GM12878 (cell line): Measurements from ENCODE around the gene TXNDC16. TPM values are rescaled to one million over a fixed set of nuclear protein-coding genes. Genes with fewer than 3 reads are reported as not detected.

Source experiments
- ATAC-seq: fragments of 200-7000 bp; cut with Tn5 transposase; 3 replicates; pipeline ENCODE4 v1.9.1; 2020; ENCODE audit warnings: mild to moderate bottlenecking, moderate library complexity
- BruUV-seq: library from RNA; stranded (reverse); fragments of 400-500 nt; replicated peaks from 2 replicates; lab custom pipeline; 2021; lab: Mats Ljungman, UMichigan
- CTCF ChIA-PET: fragments of 300-600 bp; sonication (Branson Sonifier 250); formaldehyde crosslinking; extraction: SDS; loops from one replicate; lab custom pipeline; 2021; ENCODE audit warnings: inconsistent platforms; lab: Yijun Ruan, JAX
- POLR2A ChIA-PET: fragments of 350-600 bp; formaldehyde crosslinking; extraction: SDS; loops from one replicate; lab custom pipeline; 2021; ENCODE audit warnings: inconsistent platforms; lab: Charles Lee
- RAD21 ChIA-PET: fragments of 300-600 bp; sonication (Branson Sonifier 250); formaldehyde crosslinking; loops from one replicate; lab custom pipeline; 2023; ENCODE audit warnings: antibody characterized with exemption; ENCODE audit not compliant: unreplicated experiment; lab: Charles Lee
- SMC1A ChIA-PET: fragments of 300-600 bp; sonication (Branson Sonifier 250); formaldehyde crosslinking; loops from one replicate; lab custom pipeline; 2023; ENCODE audit not compliant: unreplicated experiment, uncharacterized antibody; lab: Charles Lee
- DNase-seq: peaks from one replicate; pipeline ENCODE4 v3.0.0-alpha.2; 2011; ENCODE audit warnings: low read depth, low spot score
- FAIRE-seq: peaks from 3 replicates; lab custom pipeline; 2011; peaks lifted over from hg19 to GRCh38; lab: Jason Lieb, UNC
- H2AFZ ChIP-seq: 2 replicates; pipeline ENCODE4 v1.6.0; 2011; ENCODE audit warnings: low read depth, low read length, control low read depth; ENCODE audit not compliant: control insufficient read depth
- H3K27ac ChIP-seq: 2 replicates; pipeline ENCODE4 v1.5.1; 2011; ENCODE audit warnings: control low read depth; ENCODE audit not compliant: control insufficient read depth, insufficient read depth
- H3K27me3 ChIP-seq, 2 experiments: replicated peaks in 1 of 2; 2 replicates each; pipeline versions ENCODE4 v1.6.0 to v1.6.1; 2011; ENCODE audit warnings: low read length in 1 of 2; ENCODE audit not compliant: control insufficient read depth in 2 of 2, insufficient read depth in 2 of 2
- H3K36me3 ChIP-seq, 2 experiments: 2 replicates each; pipeline ENCODE4 v1.5.1; 2011; ENCODE audit warnings: low read length in 1 of 2; ENCODE audit not compliant: control insufficient read depth in 2 of 2, insufficient read depth in 2 of 2
- H3K4me1 ChIP-seq: 2 replicates; pipeline ENCODE4 v1.6.1; 2011; ENCODE audit warnings: mild to moderate bottlenecking, low read length, moderate library complexity, mixed read lengths; ENCODE audit not compliant: control insufficient read depth, insufficient read depth
- H3K4me2 ChIP-seq: 2 replicates; pipeline ENCODE4 v1.6.0; 2011; ENCODE audit warnings: control low read depth; ENCODE audit not compliant: control insufficient read depth, insufficient read depth
- H3K4me3 ChIP-seq: fragments of 200-600 bp; sonication (generic); 2 replicates; pipeline ENCODE4 v1.5.1; 2016
- H3K79me2 ChIP-seq: 2 replicates; pipeline ENCODE4 v1.6.0; 2011; ENCODE audit warnings: low read length; ENCODE audit not compliant: control insufficient read depth, insufficient read depth
- H3K9ac ChIP-seq: 2 replicates; pipeline ENCODE4 v1.8.0; 2011; ENCODE audit warnings: low read length, control low read depth, mixed read lengths; ENCODE audit not compliant: control insufficient read depth, insufficient read depth
- H3K9me3 ChIP-seq: replicated peaks from 3 replicates; pipeline ENCODE4 v1.5.1; 2011; ENCODE audit warnings: mild to moderate bottlenecking, low read length; ENCODE audit not compliant: control insufficient read depth, insufficient read depth
- H4K20me1 ChIP-seq: 2 replicates; pipeline ENCODE4 v1.6.0; 2011; ENCODE audit not compliant: control insufficient read depth, insufficient read depth
- ASH2L ChIP-seq: fragments of 300-600, 200-600 bp; sonication (generic); IDR thresholded peaks from 2 replicates; pipeline ENCODE4 v1.6.1; 2017; ENCODE audit warnings: low read depth, mild to moderate bottlenecking, borderline replicate concordance
- NFIC ChIP-seq: IDR thresholded peaks from 2 replicates; pipeline ENCODE4 v1.6.1; 2012; ENCODE audit warnings: low read depth, mild to moderate bottlenecking, inconsistent platforms, low read length, moderate library complexity
- RUNX3 ChIP-seq: IDR thresholded peaks from 2 replicates; pipeline ENCODE4 v1.6.1; 2012; ENCODE audit warnings: low read length, inconsistent platforms
- SPI1 ChIP-seq: IDR thresholded peaks from 2 replicates; pipeline ENCODE4 v1.6.1; 2011; ENCODE audit warnings: low read depth, mild to moderate bottlenecking, low read length, moderate library complexity, borderline replicate concordance; ENCODE audit not compliant: insufficient read depth
- USF1 ChIP-seq: IDR thresholded peaks from 2 replicates; pipeline ENCODE4 v1.6.1; 2011; ENCODE audit warnings: borderline replicate concordance, low read depth, mild to moderate bottlenecking, moderate library complexity, mixed read lengths, low read length; ENCODE audit not compliant: insufficient read depth; ENCODE audit errors: extremely low read length
- ZNF687 ChIP-seq: fragments of 450-650 bp; IDR thresholded peaks from 2 replicates; pipeline ENCODE4 v1.6.1; 2017; ENCODE audit warnings: mild to moderate bottlenecking, moderate library complexity
- WGBS: methylation state at CpG from one replicate; pipeline ENCODE4 v1.1.6; 2016; ENCODE audit warnings: low lambda C conversion rate; ENCODE audit not compliant: insufficient replicate concordance, insufficient coverage; ENCODE audit errors: missing lambda C conversion rate; 5-methylcytosine and 5-hydroxymethylcytosine counted together
- in situ Hi-C: fragments of 300-500 bp; cut with MboI; formaldehyde crosslinking; loops from 9 replicates; pipeline ENCODE4 v1.14.3; 2018; ENCODE audit warnings: mixed read lengths
- intact Hi-C: fragments of 100-400 bp; cut with micrococcal nuclease; formaldehyde crosslinking; loops from one replicate; pipeline ENCODE4 v1.14.2; 2022; ENCODE audit not compliant: unreplicated experiment
- polyA plus RNA-seq, 11 experiments: library from polyadenylated mRNA; depleted of rRNA in 4 of 11; unstranded in 6 of 11; stranded (reverse) in 5 of 11; fragments of >200 nt; fragmentation: Nextera tagmentation in 4 of 11; fragmentation: Illumina TruSeq in 1 of 11; extraction: Ambion mirVana in 4 of 11; extraction: Trizol in 1 of 11; gene quantifications; 1 replicate in 1 of 11; 2 replicates in 10 of 11; pipeline versions ENCODE4 v1.2.1 to v1.2.3, GENCODE V29; 2011 to 2016; ENCODE audit warnings: inconsistent platforms in 2 of 11, missing spikeins in 2 of 11, low read depth in 1 of 11
- total RNA-seq, 4 experiments: library from RNA; depleted of rRNA in 3 of 4; stranded (reverse); fragments of >200 nt in 3 of 4; fragmentation: Illumina TruSeq in 1 of 4; extraction: Trizol in 1 of 4; gene quantifications; 2 replicates each; pipeline versions ENCODE4 v1.2.1 to v1.2.3, GENCODE V29; 2013 to 2021

TXNDC16 gene
- total and polyA plus RNA-seq, 10 of the 15 experiments (the other 5 are each of a cell fraction or from before 2014, with no cell fraction given): 1.2 to 7.9 (median 5.5) TPM

GRCh38 chr14:52467515-52468266 is 84.6 kb downstream of the TXNDC16 start:
- no peak for DNase-seq
- Histone ChIP-seq H3K36me3 (peaks cover 0 to 3% of the 10 kb centered on the region in 2 experiments; a peak in 1 of 4 replicates), H4K20me1 (no peaks in the 10 kb centered on the region), H3K9ac (no peak overlapping the region), H3K4me3 (no peak overlapping the region), H3K4me1 (no peaks in the 10 kb centered on the region), H2AFZ (no peak overlapping the region), H3K9me3 (no peaks in the 10 kb centered on the region; the same call in 2 of the 3 replicates), H3K27me3 (no peaks in the 10 kb centered on the region), H3K27ac (no peak overlapping the region), H3K79me2 (no peaks in the 10 kb centered on the region)
- no TSS peak for BruUV-seq
- WGBS: 37% methylated on average over 7 of the region's 7 CpGs
- SMC1A ChIA-PET: interaction anchor here (0.7 to 1.1 kb wide), 4 partner anchors 44 to 472 kb away, joined by 3 to 4 read pairs (median 3); no protein-coding TSS in a partner anchor
- POLR2A ChIA-PET: no interaction called here
- in situ Hi-C loops (no loop called here), intact Hi-C loops (no loop called here)
- CTCF ChIA-PET: interaction anchor here (0.7 to 3.4 kb wide), 3 partner anchors 35 to 167 kb away, joined by 3 to 17 read pairs (median 3); no protein-coding TSS in a partner anchor
- FAIRE-seq: peak; percentile 23
- RAD21 ChIA-PET: interaction anchor here (0.9 kb wide), 1 partner anchor 167 kb away, joined by 3 read pairs; no protein-coding TSS in a partner anchor
- ATAC-seq: peak; percentile 59
- TF ChIP-seq SPI1 (no peak), ASH2L (no peak), ZNF687 (no peak), NFIC (0 out of 2 replicates have a peak, but pooled peaks have one; percentile 19), RUNX3 (peak; percentile 18; the same call in 1 of the 2 replicates), USF1 (no peak)
- TF ChIP-seq, all 136 proteins: peak for 2
- H3K4me2 ChIP-seq: no peak overlapping the region
